ENCODE results near the gene CTAGE8. TPM values are rescaled to one million over a fixed set of nuclear protein-coding genes. Genes with fewer than 3 reads are reported as not detected.
"Not testable (repeated sequence)": the region's sequence is repeated elsewhere in the genome, so short reads cannot be mapped to it uniquely, and the experiment has no call there.

CTAGE8 gene
- total and polyA plus RNA-seq, 2 of the 8 experiments (the other 6 are each of a cell fraction or from before 2014, with no cell fraction given): not detected

- H3K4ac ChIP-seq (replicated peaks; ENCODE audit: insufficient read length, low read depth, low read length); FAIRE-seq; H3K9ac ChIP-seq (replicated peaks in 1 of 4; ENCODE audit: extremely low read depth in 1 of 4, low read depth in 3 of 4, low read length in 3 of 4); POLR2A ChIA-PET (ENCODE audit: partially characterized antibody); H3K23me2 ChIP-seq (ENCODE audit: low read depth, low read length); H3K23ac ChIP-seq (ENCODE audit: insufficient read length); H3K79me1 ChIP-seq (ENCODE audit: low read depth, low read length); H4K20me1 ChIP-seq (replicated peaks in 1 of 2; ENCODE audit: control insufficient read depth in 1 of 2, insufficient read depth in 2 of 2, low read length in 2 of 2); H2BK15ac ChIP-seq (ENCODE audit: low read length); H3K27ac ChIP-seq (ENCODE audit: low read depth, low read length); H3K4me3 ChIP-seq (ENCODE audit: extremely low read depth in 1 of 4, insufficient read depth in 2 of 4, low read depth in 3 of 4, low read length in 4 of 4); H3K56ac ChIP-seq (replicated peaks; ENCODE audit: insufficient read length, low read depth, low read length); H2BK12ac ChIP-seq (ENCODE audit: low read depth, low read length); H3K36me3 ChIP-seq (ENCODE audit: control insufficient read depth in 2 of 4, insufficient read depth in 4 of 4, low read length in 3 of 4); H4K5ac ChIP-seq (ENCODE audit: insufficient read length, low read depth, low read length); H3K27me3 ChIP-seq (replicated peaks in 1 of 4; ENCODE audit: control insufficient read depth in 3 of 4, extremely low read depth in 1 of 4, insufficient read depth in 3 of 4, low read length in 3 of 4); H2BK5ac ChIP-seq (ENCODE audit: low read depth, low read length); H2BK20ac ChIP-seq (ENCODE audit: low read length); H3K79me2 ChIP-seq (ENCODE audit: control insufficient read depth in 1 of 2, insufficient read depth in 2 of 2, low read length in 2 of 2); H3K18ac ChIP-seq (ENCODE audit: extremely low read depth, low read length); H3K14ac ChIP-seq (ENCODE audit: insufficient read length); H3K9me3 ChIP-seq (ENCODE audit: insufficient read depth in 2 of 2, low read depth in 1 of 2, low read length in 1 of 2); H3K4me1 ChIP-seq (replicated peaks in 1 of 4; ENCODE audit: control insufficient read depth in 3 of 4, insufficient read depth in 4 of 4, low read length in 3 of 4); H2AK5ac ChIP-seq (ENCODE audit: low read depth, low read length); CTCF ChIA-PET (ENCODE audit: partially characterized antibody); H2AFZ ChIP-seq (ENCODE audit: low read length); H2BK120ac ChIP-seq (replicated peaks; ENCODE audit: low read depth, low read length); DNase-seq (ENCODE audit: low read depth in 1 of 2, low spot score in 2 of 2); H3K4me2 ChIP-seq (ENCODE audit: insufficient read depth in 1 of 2, low read depth in 2 of 2, low read length in 2 of 2); H4K91ac ChIP-seq (replicated peaks; ENCODE audit: insufficient read length, low read length); H4K8ac ChIP-seq (ENCODE audit: extremely low read depth, insufficient read depth, low read length): not testable (repeated sequence)
- WGBS, 2 experiments (ENCODE audit: extremely low coverage in 1 of 2, insufficient coverage in 1 of 2, insufficient read length in 1 of 2, insufficient replicate concordance in 2 of 2, low coverage in 1 of 2, low lambda C conversion rate in 2 of 2, missing lambda C conversion rate in 1 of 2): no CpG with 5 or more reads among the region's 3 CpGs
Measured at GRCh38 chr7:144287171-144287784, 18.2 kb upstream of the CTAGE8 start.

DNA sequence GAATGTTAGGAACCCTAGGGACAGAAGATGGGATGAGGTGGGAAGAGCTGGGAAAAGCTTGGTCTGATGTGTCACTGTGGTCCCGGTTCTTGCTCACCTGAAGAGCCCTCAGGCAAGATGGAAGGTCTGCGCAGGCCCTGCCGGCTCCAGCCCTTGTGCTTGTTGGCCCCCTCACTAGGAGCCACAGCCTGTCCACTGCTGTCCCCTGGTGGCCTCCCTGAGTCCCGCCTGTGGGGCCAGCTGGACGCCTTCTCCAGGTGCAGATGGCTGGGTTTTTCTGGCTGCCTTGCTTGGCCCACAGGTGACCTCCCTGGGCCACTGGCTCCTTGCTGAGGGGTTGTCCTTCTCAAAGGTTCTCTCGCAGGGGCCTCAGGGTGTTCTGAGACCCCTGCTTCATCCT, 14.6 kb upstream of the CTAGE8 start:
- POLR2A ChIA-PET (ENCODE audit: partially characterized antibody); FAIRE-seq: not testable (repeated sequence)
- WGBS, 2 experiments (ENCODE audit: extremely low coverage in 1 of 2, insufficient coverage in 1 of 2, insufficient read length in 1 of 2, insufficient replicate concordance in 2 of 2, low coverage in 1 of 2, low lambda C conversion rate in 2 of 2, missing lambda C conversion rate in 1 of 2): no CpG with 5 or more reads among the region's 6 CpGs

More for the DNA sequence above, 14.6 kb upstream of the CTAGE8 start:
- H3K27me3 ChIP-seq (replicated peaks in 1 of 4; ENCODE audit: control insufficient read depth in 3 of 4, extremely low read depth in 1 of 4, insufficient read depth in 3 of 4, low read length in 3 of 4); H3K79me1 ChIP-seq (ENCODE audit: low read depth, low read length); H3K4me3 ChIP-seq (ENCODE audit: extremely low read depth in 1 of 4, insufficient read depth in 2 of 4, low read depth in 3 of 4, low read length in 4 of 4); H3K23me2 ChIP-seq (ENCODE audit: low read depth, low read length); H3K36me3 ChIP-seq (ENCODE audit: control insufficient read depth in 2 of 4, insufficient read depth in 4 of 4, low read length in 3 of 4); H3K14ac ChIP-seq (ENCODE audit: insufficient read length); H3K4ac ChIP-seq (replicated peaks; ENCODE audit: insufficient read length, low read depth, low read length); H3K4me2 ChIP-seq (ENCODE audit: insufficient read depth in 1 of 2, low read depth in 2 of 2, low read length in 2 of 2); H3K27ac ChIP-seq (ENCODE audit: low read depth, low read length); H2BK5ac ChIP-seq (ENCODE audit: low read depth, low read length); H2AFZ ChIP-seq (ENCODE audit: low read length); H3K4me1 ChIP-seq (replicated peaks in 1 of 4; ENCODE audit: control insufficient read depth in 3 of 4, insufficient read depth in 4 of 4, low read length in 3 of 4); H2AK5ac ChIP-seq (ENCODE audit: low read depth, low read length); H4K8ac ChIP-seq (ENCODE audit: extremely low read depth, insufficient read depth, low read length); H4K5ac ChIP-seq (ENCODE audit: insufficient read length, low read depth, low read length); H3K56ac ChIP-seq (replicated peaks; ENCODE audit: insufficient read length, low read depth, low read length); H4K91ac ChIP-seq (replicated peaks; ENCODE audit: insufficient read length, low read length); H3K9ac ChIP-seq (replicated peaks in 1 of 4; ENCODE audit: extremely low read depth in 1 of 4, low read depth in 3 of 4, low read length in 3 of 4); H2BK120ac ChIP-seq (replicated peaks; ENCODE audit: low read depth, low read length); H3K79me2 ChIP-seq (ENCODE audit: control insufficient read depth in 1 of 2, insufficient read depth in 2 of 2, low read length in 2 of 2); H4K20me1 ChIP-seq (replicated peaks in 1 of 2; ENCODE audit: control insufficient read depth in 1 of 2, insufficient read depth in 2 of 2, low read length in 2 of 2); CTCF ChIA-PET (ENCODE audit: partially characterized antibody); H3K18ac ChIP-seq (ENCODE audit: extremely low read depth, low read length); H2BK20ac ChIP-seq (ENCODE audit: low read length); H3K23ac ChIP-seq (ENCODE audit: insufficient read length); H3K9me3 ChIP-seq (ENCODE audit: insufficient read depth in 2 of 2, low read depth in 1 of 2, low read length in 1 of 2); DNase-seq (ENCODE audit: low read depth in 1 of 2, low spot score in 2 of 2); H2BK15ac ChIP-seq (ENCODE audit: low read length); H2BK12ac ChIP-seq (ENCODE audit: low read depth, low read length): not testable (repeated sequence)
